Muscle of leg (tissue), 11 donors: ENCODE measurements around the gene RASA1. TPM values are rescaled to one million over a fixed set of nuclear protein-coding genes. Genes with fewer than 3 reads are reported as not detected.

Source experiments
- DNase-seq: peaks from one replicate; pipeline ENCODE4 v3.0.0; 2013
- H3K27ac ChIP-seq: one replicate; pipeline ENCODE4 v1.5.1; 2013; ENCODE audit warnings: mild to moderate bottlenecking, low read length, control low read depth
- H3K27me3 ChIP-seq: one replicate; pipeline ENCODE4 v1.6.1; 2013; ENCODE audit warnings: low read length; ENCODE audit not compliant: control insufficient read depth, insufficient read depth
- H3K36me3 ChIP-seq: one replicate; pipeline ENCODE4 v1.6.1; 2013; ENCODE audit warnings: low read length; ENCODE audit not compliant: control insufficient read depth, insufficient read depth
- H3K4me1 ChIP-seq: one replicate; pipeline ENCODE4 v1.6.1; 2013; ENCODE audit warnings: low read length; ENCODE audit not compliant: control insufficient read depth, insufficient read depth
- H3K4me3 ChIP-seq: one replicate; pipeline ENCODE4 v1.5.1; 2013; ENCODE audit warnings: low read length, control low read depth
- H3K9me3 ChIP-seq: replicated peaks from 2 replicates; pipeline ENCODE4 v1.6.1; 2013; ENCODE audit warnings: low read depth, low read length; ENCODE audit not compliant: control insufficient read depth
- WGBS: methylation state at CpG from one replicate; pipeline ENCODE4 v1.1.5; 2013; ENCODE audit warnings: missing lambda C conversion rate; ENCODE audit not compliant: insufficient coverage; 5-methylcytosine and 5-hydroxymethylcytosine counted together
- polyA plus RNA-seq, 8 donors: library from polyadenylated mRNA; unstranded; fragments of 120-200 nt; gene quantifications; one replicate each; pipeline versions ENCODE4 v1.2.1 to v1.2.3, GENCODE V29; 2013; ENCODE audit warnings: inconsistent platforms in 1 of 8, low replicate concordance in 1 of 8; ENCODE audit not compliant: insufficient read length in 8 of 8, insufficient read depth in 1 of 8
- total RNA-seq: library from RNA; stranded (reverse); fragments of 120-200 nt; gene quantifications from one replicate; pipeline ENCODE4 v1.2.4, GENCODE V29; 2013

Gene RASA1
- total and polyA plus RNA-seq, 9 donors = 22.6 to 35.9 (median 27.7) TPM

DNA sequence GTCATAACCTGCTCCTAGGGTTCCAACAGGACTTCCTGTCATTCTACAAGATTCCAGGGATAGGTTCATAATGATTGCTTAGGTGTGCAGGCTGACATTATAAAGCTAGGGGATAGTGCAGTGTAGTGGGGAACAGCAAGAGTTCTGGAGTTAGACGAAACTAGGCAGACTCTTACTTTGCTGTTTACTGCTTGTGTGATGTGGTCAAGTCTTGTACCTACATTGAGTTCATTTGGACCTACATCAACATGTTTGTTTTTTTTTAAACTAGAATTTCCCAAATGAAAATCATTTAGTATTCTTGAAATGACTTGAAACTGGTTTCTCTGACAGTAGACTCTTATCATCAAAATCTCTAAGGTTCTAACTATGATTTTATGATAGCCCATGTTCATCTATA is 166.3 kb downstream of the RASA1 start:
- DNase-seq = no peak
- Histone ChIP-seq H3K27ac (no peak overlapping the region), H3K36me3 (no peaks in the 10 kb centered on the region), H3K4me1 (no peaks in the 10 kb centered on the region), H3K4me3 (no peak overlapping the region), H3K9me3 (no peaks in the 10 kb centered on the region), H3K27me3 (no peaks in the 10 kb centered on the region)
- no CpG with 5 or more reads among the region's 1 CpG for WGBS

DNA sequence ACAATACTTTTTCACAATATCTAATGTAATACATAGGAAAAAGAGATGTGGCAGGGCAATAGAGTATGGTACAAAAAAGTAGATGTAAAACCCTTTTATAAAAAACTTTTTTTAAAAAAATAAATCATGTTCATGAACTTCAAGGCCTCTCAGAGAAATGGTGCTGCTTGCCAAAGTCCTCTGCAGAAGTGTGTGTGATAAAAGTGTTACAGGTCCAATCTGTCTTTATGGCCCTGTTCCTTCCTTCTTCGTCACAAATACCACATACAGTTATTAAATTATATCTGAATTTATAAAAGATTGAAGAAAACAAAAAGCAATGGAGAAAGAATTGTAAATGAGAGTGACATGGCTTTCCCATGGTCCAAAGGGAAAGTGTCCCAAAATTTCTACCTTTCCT is 166.8 kb downstream of the RASA1 start:
- no peaks in the 10 kb centered on the region for H3K4me1 ChIP-seq
- no CpG with 5 or more reads among the region's 1 CpG for WGBS
- H3K4me3 ChIP-seq = no peak overlapping the region
- no peaks in the 10 kb centered on the region for H3K27me3 ChIP-seq
- H3K36me3 ChIP-seq = no peaks in the 10 kb centered on the region
- H3K9me3 ChIP-seq = no peaks in the 10 kb centered on the region
- no peak overlapping the region for H3K27ac ChIP-seq
- DNase-seq = no peak

- no peaks in the 10 kb centered on the region for H3K4me1 ChIP-seq
- no peaks in the 10 kb centered on the region for H3K36me3 ChIP-seq
- no peaks in the 10 kb centered on the region for H3K27me3 ChIP-seq
- DNase-seq = no peak
- no peaks in the 10 kb centered on the region for H3K9me3 ChIP-seq
- no peak overlapping the region for H3K4me3 ChIP-seq
- whole genome bisulfite sequencing = no CpG with 5 or more reads among the region's 2 CpGs
- no peak overlapping the region for H3K27ac ChIP-seq
These were observed 167.5 kb downstream of the RASA1 start for GRCh38 chr5:87435144-87435694.

DNA sequence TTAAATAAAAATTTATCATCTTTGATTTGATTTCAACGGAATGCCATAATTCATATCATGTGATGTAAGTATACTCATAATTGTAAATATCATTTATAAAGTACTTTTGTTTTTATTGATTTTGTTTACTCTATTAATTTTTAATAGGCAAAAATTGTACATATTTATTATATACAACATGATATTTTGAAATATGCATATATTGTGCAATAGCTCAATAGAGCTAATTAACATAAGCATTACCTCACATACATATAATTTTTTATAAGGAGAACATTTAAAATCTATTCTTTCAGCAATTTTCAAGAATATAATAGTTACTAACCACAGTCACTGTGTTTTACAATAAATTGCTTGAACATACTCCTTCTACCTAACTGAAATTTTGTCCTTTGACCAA is 170.0 kb downstream of the RASA1 start:
- Histone ChIP-seq H3K27me3 (no peaks in the 10 kb centered on the region), H3K4me3 (no peak overlapping the region), H3K4me1 (no peaks in the 10 kb centered on the region), H3K36me3 (no peaks in the 10 kb centered on the region), H3K27ac (no peak overlapping the region), H3K9me3 (no peaks in the 10 kb centered on the region)
- no peak for DNase-seq
- WGBS = no CpG with 5 or more reads among the region's 1 CpG

DNA sequence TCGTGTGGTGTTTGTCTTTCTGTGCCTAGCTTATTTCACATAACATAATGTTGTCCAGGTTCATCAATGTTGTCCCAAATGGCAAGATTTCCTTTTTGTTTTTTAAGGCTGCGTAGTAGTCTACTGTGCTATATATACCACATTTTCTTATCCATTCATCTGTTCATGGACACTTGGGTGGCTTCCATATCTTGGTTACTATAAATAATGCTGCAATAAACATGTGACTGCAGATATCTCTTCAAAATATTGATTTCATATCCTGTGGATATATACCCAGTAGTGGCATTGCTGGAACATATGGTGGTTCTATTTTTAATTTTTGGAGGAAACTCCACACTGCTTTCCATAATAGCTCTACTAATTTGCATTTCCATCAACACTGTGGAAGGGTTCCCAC is 170.5 kb downstream of the RASA1 start:
- Histone ChIP-seq H3K27me3 (no peaks in the 10 kb centered on the region), H3K4me3 (no peak overlapping the region), H3K36me3 (no peaks in the 10 kb centered on the region), H3K27ac (no peak overlapping the region), H3K9me3 (no peaks in the 10 kb centered on the region), H3K4me1 (no peaks in the 10 kb centered on the region)
- DNase-seq = no peak
- WGBS = no CpG with 5 or more reads among the region's 2 CpGs

Other genes with a start within 250 kb of the RASA1 start
- 28.9 TPM for gene CCNH, start 145.0 kb downstream of the RASA1 start, total RNA-seq
- 10 to 100 TPM; 20.9 to 27.1 (median 25.4) TPM for gene CCNH, start 145.0 kb downstream of the RASA1 start, polyA plus RNA-seq